ENCODE measurements around the gene PGA3. TPM values are rescaled to one million over a fixed set of nuclear protein-coding genes. Genes with fewer than 3 reads are reported as not detected.
"Not testable (repeated sequence)": the region's sequence is repeated elsewhere in the genome, so short reads cannot be mapped to it uniquely, and the experiment has no call there.

The PGA3 gene
- not detected for polyA plus RNA-seq (2013, experiment 1 of 4)
- polyA plus RNA-seq (2013, experiment 2 of 4) = 0.14 TPM
- not detected for polyA plus RNA-seq (2013, experiment 3 of 4)
- 0.89 TPM for polyA plus RNA-seq (2013, experiment 4 of 4)

GRCh38 chr11:61202950-61203746, at the start of gene PGA3:
TSS of gene PGA3 (plus strand) at chr11:61203515. CDS start at chr11:61203565, 50 bp downstream.
- H3K27ac ChIP-seq (ENCODE audit: insufficient read depth, low read depth, low read length, poor library complexity, severe bottlenecking); H3K9me3 ChIP-seq (ENCODE audit: control insufficient read depth, low read length); H3K4me1 ChIP-seq (ENCODE audit: control insufficient read depth, insufficient read depth, low read length); H3K4me3 ChIP-seq (ENCODE audit: insufficient read depth, low read depth, low read length); H3K27me3 ChIP-seq (ENCODE audit: control insufficient read depth, insufficient read depth, low read length, poor library complexity, severe bottlenecking); H3K36me3 ChIP-seq (ENCODE audit: control insufficient read depth, insufficient read depth, low read length): not testable (repeated sequence)
- 81% methylated on average over 11 to 17 of the region's 18 CpGs for WGBS, 2 experiments

DNA sequence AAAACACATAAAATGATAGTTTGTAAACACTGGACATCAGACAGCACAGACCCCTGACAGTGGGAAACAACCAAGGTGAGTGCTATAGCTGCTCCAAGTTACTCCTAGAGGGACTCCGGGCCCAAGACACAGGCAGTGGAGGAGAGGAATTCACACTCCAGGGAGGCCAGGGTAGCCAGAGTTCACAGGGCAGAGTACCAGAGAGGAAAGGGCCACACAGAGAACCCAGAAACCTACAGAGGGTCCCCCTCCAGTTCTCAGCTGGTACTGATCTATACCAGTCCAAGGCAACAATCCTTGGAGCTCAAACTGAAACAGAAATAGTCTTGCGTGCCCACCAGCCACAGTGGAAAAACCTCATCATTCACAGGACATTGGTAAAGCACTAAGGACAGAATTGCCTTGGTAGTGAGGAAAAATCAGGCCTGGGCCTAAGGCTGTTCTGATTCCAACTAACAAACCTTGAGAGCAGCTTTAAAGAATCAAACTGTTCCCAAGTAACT, 49.7 kb upstream of the PGA3 start:
- Histone ChIP-seq H3K4me1 (ENCODE audit: control insufficient read depth, insufficient read depth, low read length) (peaks cover 41% of the 10 kb centered on the region), H3K4me3 (ENCODE audit: insufficient read depth, low read depth, low read length) (no peak overlapping the region), H3K9me3 (ENCODE audit: control insufficient read depth, low read length) (no peaks in the 10 kb centered on the region), H3K27me3 (ENCODE audit: control insufficient read depth, insufficient read depth, low read length, poor library complexity, severe bottlenecking) (no peaks in the 10 kb centered on the region), H3K27ac (ENCODE audit: insufficient read depth, low read depth, low read length, poor library complexity, severe bottlenecking) (no peak overlapping the region), H3K36me3 (ENCODE audit: control insufficient read depth, insufficient read depth, low read length) (no peaks in the 10 kb centered on the region)
- WGBS, 2 experiments = 81 to 90% methylated on average over 2 of the region's 2 CpGs

- H3K4me1 ChIP-seq (ENCODE audit: control insufficient read depth, insufficient read depth, low read length) = peaks cover 38% of the 10 kb centered on the region
These were observed 48.8 kb upstream of the PGA3 start for GRCh38 chr11:61154528-61154927.

GRCh38 chr11:61155312-61155711, 48.0 kb upstream of the PGA3 start:
- WGBS, 2 experiments = 97 to 100% methylated on average over 1 of the region's 1 CpG

More at GRCh38 chr11:61154528-61154927, 48.8 kb upstream of the PGA3 start:
- 93 to 94% methylated on average over 3 of the region's 4 CpGs for WGBS, 2 experiments
- Histone ChIP-seq H3K27ac (ENCODE audit: insufficient read depth, low read depth, low read length, poor library complexity, severe bottlenecking) (no peak overlapping the region), H3K36me3 (ENCODE audit: control insufficient read depth, insufficient read depth, low read length) (no peaks in the 10 kb centered on the region), H3K4me3 (ENCODE audit: insufficient read depth, low read depth, low read length) (no peak overlapping the region), H3K27me3 (ENCODE audit: control insufficient read depth, insufficient read depth, low read length, poor library complexity, severe bottlenecking) (no peaks in the 10 kb centered on the region), H3K9me3 (ENCODE audit: control insufficient read depth, low read length) (no peaks in the 10 kb centered on the region)

GRCh38 chr11:61155741-61156140, 47.6 kb upstream of the PGA3 start:
- Histone ChIP-seq H3K27me3 (ENCODE audit: control insufficient read depth, insufficient read depth, low read length, poor library complexity, severe bottlenecking) (no peaks in the 10 kb centered on the region), H3K36me3 (ENCODE audit: control insufficient read depth, insufficient read depth, low read length) (no peaks in the 10 kb centered on the region), H3K27ac (ENCODE audit: insufficient read depth, low read depth, low read length, poor library complexity, severe bottlenecking) (no peak overlapping the region), H3K4me1 (ENCODE audit: control insufficient read depth, insufficient read depth, low read length) (peaks cover 26% of the 10 kb centered on the region), H3K9me3 (ENCODE audit: control insufficient read depth, low read length) (no peaks in the 10 kb centered on the region), H3K4me3 (ENCODE audit: insufficient read depth, low read depth, low read length) (no peak overlapping the region)
- 89 to 100% methylated on average over 3 to 4 of the region's 5 CpGs for WGBS, 2 experiments

More at GRCh38 chr11:61155312-61155711, 48.0 kb upstream of the PGA3 start:
- H3K4me3 ChIP-seq (ENCODE audit: insufficient read depth, low read depth, low read length) = no peak overlapping the region
- no peaks in the 10 kb centered on the region for H3K27me3 ChIP-seq (ENCODE audit: control insufficient read depth, insufficient read depth, low read length, poor library complexity, severe bottlenecking)
- no peaks in the 10 kb centered on the region for H3K9me3 ChIP-seq (ENCODE audit: control insufficient read depth, low read length)
- no peak overlapping the region for H3K27ac ChIP-seq (ENCODE audit: insufficient read depth, low read depth, low read length, poor library complexity, severe bottlenecking)
- peaks cover 30% of the 10 kb centered on the region for H3K4me1 ChIP-seq (ENCODE audit: control insufficient read depth, insufficient read depth, low read length)
- no peaks in the 10 kb centered on the region for H3K36me3 ChIP-seq (ENCODE audit: control insufficient read depth, insufficient read depth, low read length)

DNA sequence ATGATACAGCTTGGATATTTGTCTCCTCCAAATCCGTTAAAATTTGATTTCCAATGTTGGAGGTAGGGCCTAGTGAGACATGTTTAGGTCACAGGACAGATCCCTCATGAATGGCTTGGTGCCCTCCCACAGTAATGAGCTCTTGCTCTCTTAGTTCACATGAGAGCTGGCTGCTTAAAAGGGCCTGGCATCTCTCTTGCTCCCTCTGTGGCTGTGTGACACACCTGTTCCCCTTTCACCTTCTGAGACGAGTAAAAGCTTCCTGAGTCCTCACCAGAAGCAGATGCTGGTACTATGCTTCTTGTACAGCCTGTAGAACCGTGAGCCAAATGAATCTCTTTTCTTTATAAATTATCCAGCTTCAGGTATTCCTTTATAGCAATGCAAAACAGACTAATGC, 45.6 kb upstream of the PGA3 start:
- Histone ChIP-seq H3K4me1 (ENCODE audit: control insufficient read depth, insufficient read depth, low read length) (peaks cover 11% of the 10 kb centered on the region), H3K9me3 (ENCODE audit: control insufficient read depth, low read length) (no peaks in the 10 kb centered on the region), H3K27me3 (ENCODE audit: control insufficient read depth, insufficient read depth, low read length, poor library complexity, severe bottlenecking) (no peaks in the 10 kb centered on the region), H3K27ac (ENCODE audit: insufficient read depth, low read depth, low read length, poor library complexity, severe bottlenecking) (no peak overlapping the region), H3K36me3 (ENCODE audit: control insufficient read depth, insufficient read depth, low read length) (no peaks in the 10 kb centered on the region), H3K4me3 (ENCODE audit: insufficient read depth, low read depth, low read length) (no peak overlapping the region)
- WGBS, 2 experiments = 87 to 91% methylated on average over 3 of the region's 3 CpGs

GRCh38 chr11:61158691-61159381, 44.5 kb upstream of the PGA3 start:
- Histone ChIP-seq H3K9me3 (ENCODE audit: control insufficient read depth, low read length) (no peaks in the 10 kb centered on the region), H3K27ac (ENCODE audit: insufficient read depth, low read depth, low read length, poor library complexity, severe bottlenecking) (no peak overlapping the region), H3K27me3 (ENCODE audit: control insufficient read depth, insufficient read depth, low read length, poor library complexity, severe bottlenecking) (no peaks in the 10 kb centered on the region), H3K4me3 (ENCODE audit: insufficient read depth, low read depth, low read length) (no peak overlapping the region), H3K36me3 (ENCODE audit: control insufficient read depth, insufficient read depth, low read length) (no peaks in the 10 kb centered on the region), H3K4me1 (ENCODE audit: control insufficient read depth, insufficient read depth, low read length) (peaks cover 6% of the 10 kb centered on the region)
- WGBS, 2 experiments = 83 to 89% methylated on average over 3 of the region's 3 CpGs

DNA sequence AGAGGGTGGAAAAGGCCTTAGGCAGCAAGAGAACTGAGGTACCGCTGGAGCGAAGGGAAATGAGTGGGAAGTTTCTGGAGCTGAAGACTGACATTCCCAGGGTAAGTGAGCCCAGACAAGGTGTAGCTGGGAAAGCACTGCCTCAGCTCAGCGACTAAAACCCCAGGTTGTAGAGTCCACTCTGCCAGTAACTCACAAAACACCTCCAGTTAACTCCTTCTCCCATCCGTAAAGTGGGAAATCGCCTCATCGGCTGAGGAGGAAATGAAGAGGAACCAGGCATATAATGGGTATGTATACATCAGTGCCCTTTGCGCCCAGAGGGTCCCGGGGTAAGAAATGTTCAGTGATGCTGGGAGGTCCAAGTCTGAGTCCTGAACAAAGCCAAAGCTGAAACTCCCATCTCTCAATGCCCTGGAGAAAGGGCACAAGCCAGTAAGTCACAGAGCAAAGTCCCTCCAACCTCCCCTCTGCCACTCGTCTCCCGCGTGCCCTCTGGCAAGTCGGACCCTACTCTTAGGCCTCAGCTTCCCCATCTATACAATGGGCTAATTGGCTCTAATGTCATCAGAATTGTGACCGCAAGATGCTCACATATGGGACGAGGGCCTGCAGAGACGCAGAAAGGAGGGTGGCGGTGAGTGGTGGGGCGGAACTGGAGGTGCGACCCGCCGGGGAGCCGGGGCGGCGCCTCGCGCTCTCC, 42.7 kb upstream of the PGA3 start:
- Histone ChIP-seq H3K36me3 (ENCODE audit: control insufficient read depth, insufficient read depth, low read length) (no peaks in the 10 kb centered on the region), H3K9me3 (ENCODE audit: control insufficient read depth, low read length) (no peaks in the 10 kb centered on the region), H3K27me3 (ENCODE audit: control insufficient read depth, insufficient read depth, low read length, poor library complexity, severe bottlenecking) (no peaks in the 10 kb centered on the region), H3K4me1 (ENCODE audit: control insufficient read depth, insufficient read depth, low read length) (peaks cover 13% of the 10 kb centered on the region), H3K27ac (ENCODE audit: insufficient read depth, low read depth, low read length, poor library complexity, severe bottlenecking) (no peak overlapping the region), H3K4me3 (ENCODE audit: insufficient read depth, low read depth, low read length) (peak overlapping the region; percentile 83)
- WGBS, 2 experiments = 27% methylated on average over 25 of the region's 25 CpGs

GRCh38 chr11:61161190-61162091, 41.9 kb upstream of the PGA3 start, which contains the start of gene VPS37C:
TSS of gene VPS37C (minus strand) at chr11:61161426. CDS start at chr11:61138829, 22,597 bp downstream.
- Histone ChIP-seq H3K36me3 (ENCODE audit: control insufficient read depth, insufficient read depth, low read length) (no peaks in the 10 kb centered on the region), H3K27me3 (ENCODE audit: control insufficient read depth, insufficient read depth, low read length, poor library complexity, severe bottlenecking) (no peaks in the 10 kb centered on the region), H3K9me3 (ENCODE audit: control insufficient read depth, low read length) (no peaks in the 10 kb centered on the region), H3K27ac (ENCODE audit: insufficient read depth, low read depth, low read length, poor library complexity, severe bottlenecking) (peak within 1 kb of the TSS; percentile 67), H3K4me1 (ENCODE audit: control insufficient read depth, insufficient read depth, low read length) (peaks cover 13% of the 10 kb centered on the region), H3K4me3 (ENCODE audit: insufficient read depth, low read depth, low read length) (peak within 1 kb of the TSS; percentile 83)
- WGBS, 2 experiments = 0% methylated on average over 85 of the region's 85 CpGs

All from ectodermal cell (in vitro differentiated cells).